ENCODE measurements around the gene CDC25B.

- TF ChIP-seq CTCF (IDR thresholded peaks at IDR 0.05) (no peak), POLR2A (IDR thresholded peaks at IDR 0.05) (no peak)
These were observed 4.3 kb downstream of the CDC25B start for GRCh38 chr20:3800256-3800877.

All from gastroesophageal sphincter (tissue), 3 donors.